Natural killer cell (primary cell): ENCODE measurements around the gene STRN3. TPM values are rescaled to one million over a fixed set of nuclear protein-coding genes. Genes with fewer than 3 reads are reported as not detected.
A peak's percentile ranks its signal among the peaks of the same experiment; 100 is the strongest.

Source experiments
- ATAC-seq, 3 donors: fragments of 150-1000 bp in 2 of 3; fragments of 200-7000 bp in 1 of 3; cut with Tn5 transposase; 1 replicate in 1 of 3; 2 replicates in 2 of 3; pipeline ENCODE4 v1.10.0; 2021; ENCODE audit warnings: mild to moderate bottlenecking in 2 of 3, moderate library complexity in 2 of 3
- DNase-seq, 2 donors: peaks; one replicate each; pipeline versions ENCODE4 v3.0.0 to v3.0.0-alpha.2; 2013 to 2021; ENCODE audit warnings: mixed read lengths in 1 of 2
- H3K27ac ChIP-seq: one replicate; pipeline ENCODE4 v1.5.1; 2013; ENCODE audit warnings: mild to moderate bottlenecking, low read length
- H3K27me3 ChIP-seq: one replicate; pipeline ENCODE4 v1.6.1; 2013; ENCODE audit warnings: low read length; ENCODE audit not compliant: control insufficient read depth, insufficient read depth
- H3K36me3 ChIP-seq: one replicate; pipeline ENCODE4 v1.6.1; 2013; ENCODE audit warnings: low read length; ENCODE audit not compliant: control insufficient read depth, insufficient read depth
- H3K4me1 ChIP-seq: one replicate; pipeline ENCODE4 v1.6.1; 2013; ENCODE audit warnings: low read length; ENCODE audit not compliant: control insufficient read depth, insufficient read depth
- H3K4me3 ChIP-seq: one replicate; pipeline ENCODE4 v1.5.1; 2013; ENCODE audit warnings: low read length
- H3K9me3 ChIP-seq: one replicate; pipeline ENCODE4 v1.6.1; 2013; ENCODE audit warnings: low read length; ENCODE audit not compliant: control insufficient read depth, insufficient read depth
- H3K27ac Mint-ChIP-seq, 2 donors: one replicate each; pipeline ENCODE4 v1.8.0; 2022; ENCODE audit warnings: mild to moderate bottlenecking in 2 of 2, mixed read lengths in 2 of 2, moderate library complexity in 1 of 2
- H3K27me3 Mint-ChIP-seq, 2 donors: one replicate each; pipeline ENCODE4 v1.8.0; 2022; ENCODE audit warnings: low read depth in 2 of 2, mixed read lengths in 2 of 2
- H3K36me3 Mint-ChIP-seq: one replicate; pipeline ENCODE4 v1.8.0; 2022; ENCODE audit warnings: mixed read lengths
- H3K4me1 Mint-ChIP-seq, 2 donors: one replicate each; pipeline ENCODE4 v1.8.0; 2022; ENCODE audit warnings: mixed read lengths in 2 of 2
- H3K4me3 Mint-ChIP-seq: one replicate; pipeline ENCODE4 v1.8.0; 2022; ENCODE audit warnings: mild to moderate bottlenecking, moderate library complexity, mixed read lengths
- H3K9me3 Mint-ChIP-seq, 2 donors: one replicate each; pipeline ENCODE4 v1.8.0; 2022; ENCODE audit warnings: mixed read lengths in 2 of 2
- WGBS: methylation state at CpG from one replicate; pipeline ENCODE4 v1.1.7; 2013; ENCODE audit warnings: missing lambda C conversion rate; ENCODE audit not compliant: insufficient coverage; 5-methylcytosine and 5-hydroxymethylcytosine counted together
- intact Hi-C: fragments of 100-400 bp; cut with micrococcal nuclease; formaldehyde crosslinking; loops from one replicate; pipeline ENCODE4 v1.14.2; 2022
- total RNA-seq, 4 donors: library from RNA; stranded (reverse); fragments of 120-200 nt in 1 of 4; gene quantifications; one replicate each; pipeline versions ENCODE4 v1.2.3 to v1.2.4, GENCODE V29; 2013 to 2022
- TF ChIP-seq, protein P1 (sequence below): fragments of 200-600 bp; IDR thresholded peaks from one replicate; pipeline ENCODE4 v1.8.0; 2022; ENCODE audit warnings: antibody characterized with exemption

STRN3 gene
- total RNA-seq, 3 donors from 2014 or later (not counting 1 experiment from before 2014, with no cell fraction given) = 19.5 to 34.2 (median 31.1) TPM

DNA sequence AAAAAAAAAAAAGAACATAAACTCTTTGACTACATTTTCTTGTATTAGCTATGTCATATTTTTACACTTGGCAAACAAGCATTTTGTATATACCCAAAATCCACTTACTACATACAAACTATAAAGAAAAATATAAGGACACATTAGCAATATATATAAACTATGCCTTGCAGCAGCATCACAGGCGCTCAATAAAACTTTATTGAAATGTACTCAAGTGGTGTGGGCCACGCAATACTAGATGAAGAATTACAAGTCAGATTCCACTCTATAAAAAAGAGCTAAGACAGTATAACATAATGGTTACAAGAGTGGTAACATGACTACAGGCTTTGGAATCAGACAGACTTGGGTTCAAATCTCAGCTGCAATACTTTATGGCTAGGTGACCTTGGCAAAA lies 3.8 kb downstream of the STRN3 start:
- H3K36me3 Mint-ChIP-seq = no peaks in the 10 kb centered on the region
- Histone ChIP-seq H3K36me3 (peaks cover 4% of the 10 kb centered on the region), H3K27me3 (no peaks in the 10 kb centered on the region), H3K27ac (no peak overlapping the region), H3K9me3 (no peaks in the 10 kb centered on the region), H3K4me3 (no peak overlapping the region), H3K4me1 (peaks cover 6% of the 10 kb centered on the region)
- H3K27ac Mint-ChIP-seq = peak overlapping the region; percentile 91 to 96
- no peak for DNase-seq
- intact Hi-C loops = loop anchor here (10.0 kb wide), 1 partner anchor 542 kb away; the partner anchor contains the start of gene NUBPL
- TF ChIP-seq, protein P1, sequence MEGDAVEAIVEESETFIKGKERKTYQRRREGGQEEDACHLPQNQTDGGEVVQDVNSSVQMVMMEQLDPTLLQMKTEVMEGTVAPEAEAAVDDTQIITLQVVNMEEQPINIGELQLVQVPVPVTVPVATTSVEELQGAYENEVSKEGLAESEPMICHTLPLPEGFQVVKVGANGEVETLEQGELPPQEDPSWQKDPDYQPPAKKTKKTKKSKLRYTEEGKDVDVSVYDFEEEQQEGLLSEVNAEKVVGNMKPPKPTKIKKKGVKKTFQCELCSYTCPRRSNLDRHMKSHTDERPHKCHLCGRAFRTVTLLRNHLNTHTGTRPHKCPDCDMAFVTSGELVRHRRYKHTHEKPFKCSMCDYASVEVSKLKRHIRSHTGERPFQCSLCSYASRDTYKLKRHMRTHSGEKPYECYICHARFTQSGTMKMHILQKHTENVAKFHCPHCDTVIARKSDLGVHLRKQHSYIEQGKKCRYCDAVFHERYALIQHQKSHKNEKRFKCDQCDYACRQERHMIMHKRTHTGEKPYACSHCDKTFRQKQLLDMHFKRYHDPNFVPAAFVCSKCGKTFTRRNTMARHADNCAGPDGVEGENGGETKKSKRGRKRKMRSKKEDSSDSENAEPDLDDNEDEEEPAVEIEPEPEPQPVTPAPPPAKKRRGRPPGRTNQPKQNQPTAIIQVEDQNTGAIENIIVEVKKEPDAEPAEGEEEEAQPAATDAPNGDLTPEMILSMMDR = no peak
- no peak for ATAC-seq
- H3K4me1 Mint-ChIP-seq = peaks cover 40 to 51% of the 10 kb centered on the region in 2 donors
- H3K4me3 Mint-ChIP-seq = no peak overlapping the region
- WGBS = 100% methylated on average over 2 of the region's 2 CpGs
- H3K9me3 Mint-ChIP-seq = no peaks in the 10 kb centered on the region
- H3K27me3 Mint-ChIP-seq = no peaks in the 10 kb centered on the region

DNA sequence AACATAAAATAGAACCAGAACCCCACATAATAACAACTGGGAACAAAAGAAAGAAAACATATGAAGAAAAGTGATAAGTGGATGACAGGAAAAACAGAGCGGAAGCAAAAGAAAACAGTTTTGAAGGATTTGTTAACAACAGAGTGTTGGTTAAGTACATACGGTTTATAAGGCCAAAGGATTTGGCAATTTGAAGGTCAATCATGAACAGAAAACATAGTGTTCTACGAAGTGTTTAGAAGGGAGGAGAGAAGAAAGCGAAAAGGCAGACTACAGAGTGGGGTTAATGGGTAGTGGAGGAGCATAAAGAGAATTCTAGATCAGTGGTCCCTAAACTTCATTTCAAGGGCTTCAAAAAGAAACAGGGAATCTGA lies 4.6 kb downstream of the STRN3 start:
- no peaks in the 10 kb centered on the region for H3K4me1 ChIP-seq
- intact Hi-C loops = loop anchor here (10.0 kb wide), 1 partner anchor 543 kb away; the partner anchor contains the start of gene NUBPL

DNA sequence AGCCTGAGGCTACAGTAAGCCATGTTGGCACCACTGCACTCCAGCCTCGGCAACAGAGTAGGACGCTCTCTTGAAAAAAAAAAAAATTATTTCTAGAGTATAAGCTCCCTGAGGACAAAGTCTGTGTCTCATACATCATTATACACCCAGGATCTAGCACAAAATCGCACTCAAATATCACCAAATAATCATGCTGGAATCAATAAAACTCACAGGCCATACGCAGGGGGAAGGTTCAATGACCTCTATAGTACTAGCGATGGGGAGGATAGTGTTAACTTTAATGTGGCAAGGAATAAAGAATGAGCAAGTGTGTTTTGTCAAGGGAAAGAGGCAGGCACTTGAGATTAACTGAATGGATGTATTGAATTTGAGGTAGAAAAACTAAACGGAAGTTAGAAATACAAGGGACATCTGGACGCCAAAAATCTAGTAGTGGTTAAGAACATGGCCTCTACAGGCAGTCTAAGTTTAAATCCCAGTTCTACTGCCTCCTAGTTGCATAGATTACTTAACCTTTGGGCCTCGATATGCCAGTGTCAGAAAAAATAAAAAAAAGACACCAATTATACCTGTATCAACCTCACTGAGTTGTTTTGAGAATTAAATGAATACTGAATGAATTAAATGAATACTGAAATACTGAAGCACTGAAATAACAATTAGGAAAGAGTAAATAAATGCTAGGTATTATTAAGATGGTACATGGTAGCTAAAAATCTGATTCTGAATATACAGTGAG lies 5.2 kb downstream of the STRN3 start:
- no peaks in the 10 kb centered on the region for H3K27me3 ChIP-seq
- Mint-ChIP-seq H3K4me3 (no peak overlapping the region), H3K27me3 (no peaks in the 10 kb centered on the region), H3K9me3 (no peaks in the 10 kb centered on the region), H3K27ac (peak overlapping the region; percentile 5 to 48), H3K36me3 (no peaks in the 10 kb centered on the region), H3K4me1 (peaks cover 33 to 42% of the 10 kb centered on the region in 2 donors)
- H3K4me1 ChIP-seq = no peaks in the 10 kb centered on the region
- TF ChIP-seq, protein P1 = no peak
- intact Hi-C loops = loop anchor here (10.0 kb wide), 1 partner anchor 544 kb away; the partner anchor contains the start of gene NUBPL
- H3K27ac ChIP-seq = no peak overlapping the region
- no peak for ATAC-seq
- no peak overlapping the region for H3K4me3 ChIP-seq
- H3K36me3 ChIP-seq = peaks cover 4% of the 10 kb centered on the region
- H3K9me3 ChIP-seq = no peaks in the 10 kb centered on the region
- WGBS = 97% methylated on average over 7 of the region's 8 CpGs
- DNase-seq = no peak

More for the DNA sequence above, 4.6 kb downstream of the STRN3 start:
- Histone ChIP-seq H3K9me3 (no peaks in the 10 kb centered on the region), H3K27ac (no peak overlapping the region), H3K27me3 (no peaks in the 10 kb centered on the region), H3K36me3 (peaks cover 4% of the 10 kb centered on the region), H3K4me3 (no peak overlapping the region)
- TF ChIP-seq, protein P1 = no peak
- peaks cover 33 to 43% of the 10 kb centered on the region in 2 donors for H3K4me1 Mint-ChIP-seq
- no peaks in the 10 kb centered on the region for H3K27me3 Mint-ChIP-seq
- H3K4me3 Mint-ChIP-seq = no peak overlapping the region
- peak overlapping the region; percentile 5 to 48 for H3K27ac Mint-ChIP-seq
- ATAC-seq = no peak
- no peaks in the 10 kb centered on the region for H3K9me3 Mint-ChIP-seq
- 96% methylated on average over 4 of the region's 4 CpGs for WGBS
- no peaks in the 10 kb centered on the region for H3K36me3 Mint-ChIP-seq
- no peak for DNase-seq
